ENCODE measurements around the gene WDR12. TPM values are rescaled to one million over a fixed set of nuclear protein-coding genes. Genes with fewer than 3 reads are reported as not detected.

Gene WDR12
- total RNA-seq, 1 experiment from 2014 or later = 60.5 TPM

DNA sequence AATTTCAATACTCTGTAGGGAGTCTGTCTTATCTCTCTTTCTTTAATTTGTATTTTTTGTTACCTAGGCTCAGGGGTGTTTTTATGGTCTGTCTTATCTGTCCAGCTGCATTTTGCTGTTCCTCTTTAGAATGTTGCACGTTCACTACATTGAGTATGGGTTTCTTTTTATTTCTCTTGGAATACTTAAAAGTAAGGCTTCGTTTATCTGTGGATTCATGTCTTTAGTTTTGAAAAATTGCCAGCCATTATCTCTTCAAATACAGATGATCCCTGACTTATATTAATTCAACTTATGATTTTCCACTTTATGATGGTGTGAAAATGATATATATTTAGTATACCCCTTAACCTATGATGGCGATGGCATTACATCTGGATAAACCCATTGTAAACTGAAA lies 27.5 kb upstream of the WDR12 start:
- no peak overlapping the region for H3K4me2 ChIP-seq (ENCODE audit: low read length)
- ChIA-PET POLR2A (ENCODE audit: unreplicated experiment) (no interaction called here), CTCF (no interaction called here)
- DNase-seq (no peak), ATAC-seq (no peak)
- no peaks in the 10 kb centered on the region for H4K20me1 ChIP-seq (ENCODE audit: low read length)
- H3K79me2 ChIP-seq (ENCODE audit: low read length) = no peaks in the 10 kb centered on the region
- peaks cover 8% of the 10 kb centered on the region for H3K4me1 ChIP-seq (ENCODE audit: insufficient read depth, low read length)
- no peak overlapping the region for H3K9ac ChIP-seq (ENCODE audit: low read length)
- H2AFZ ChIP-seq (ENCODE audit: low read length) = no peak overlapping the region
- H3K4me3 ChIP-seq (ENCODE audit: low read length) = no peak overlapping the region
- H3K27ac ChIP-seq (ENCODE audit: low read length) = no peak overlapping the region
- H3K9me3 ChIP-seq (ENCODE audit: low read length) = no peaks in the 10 kb centered on the region
- H3K9me2 ChIP-seq (replicated peaks; ENCODE audit: low read length) = no peaks in the 10 kb centered on the region
- no peaks in the 10 kb centered on the region for H3K36me3 ChIP-seq (ENCODE audit: low read depth, low read length)
- no peak for TF ChIP-seq EZH2 (IDR thresholded peaks at IDR 0.05; ENCODE audit: low read length, unreplicated experiment)
- TF ChIP-seq, protein P1, sequence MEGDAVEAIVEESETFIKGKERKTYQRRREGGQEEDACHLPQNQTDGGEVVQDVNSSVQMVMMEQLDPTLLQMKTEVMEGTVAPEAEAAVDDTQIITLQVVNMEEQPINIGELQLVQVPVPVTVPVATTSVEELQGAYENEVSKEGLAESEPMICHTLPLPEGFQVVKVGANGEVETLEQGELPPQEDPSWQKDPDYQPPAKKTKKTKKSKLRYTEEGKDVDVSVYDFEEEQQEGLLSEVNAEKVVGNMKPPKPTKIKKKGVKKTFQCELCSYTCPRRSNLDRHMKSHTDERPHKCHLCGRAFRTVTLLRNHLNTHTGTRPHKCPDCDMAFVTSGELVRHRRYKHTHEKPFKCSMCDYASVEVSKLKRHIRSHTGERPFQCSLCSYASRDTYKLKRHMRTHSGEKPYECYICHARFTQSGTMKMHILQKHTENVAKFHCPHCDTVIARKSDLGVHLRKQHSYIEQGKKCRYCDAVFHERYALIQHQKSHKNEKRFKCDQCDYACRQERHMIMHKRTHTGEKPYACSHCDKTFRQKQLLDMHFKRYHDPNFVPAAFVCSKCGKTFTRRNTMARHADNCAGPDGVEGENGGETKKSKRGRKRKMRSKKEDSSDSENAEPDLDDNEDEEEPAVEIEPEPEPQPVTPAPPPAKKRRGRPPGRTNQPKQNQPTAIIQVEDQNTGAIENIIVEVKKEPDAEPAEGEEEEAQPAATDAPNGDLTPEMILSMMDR (conservative IDR thresholded peaks at IDR 0.05; ENCODE audit: low read depth, low read length) = no peak
- TF ChIP-seq EZH2phosphoT487 (IDR thresholded peaks at IDR 0.05; ENCODE audit: borderline replicate concordance, low read length) = no peak
- no peaks in the 10 kb centered on the region for H3F3A ChIP-seq (ENCODE audit: low read length, unreplicated experiment)
- H3K27me3 ChIP-seq (ENCODE audit: low read length) = no peaks in the 10 kb centered on the region
- BruUV-seq (replicated peaks) = no TSS peak
- intact Hi-C loops (cut with micrococcal nuclease) = no loop called here

DNA sequence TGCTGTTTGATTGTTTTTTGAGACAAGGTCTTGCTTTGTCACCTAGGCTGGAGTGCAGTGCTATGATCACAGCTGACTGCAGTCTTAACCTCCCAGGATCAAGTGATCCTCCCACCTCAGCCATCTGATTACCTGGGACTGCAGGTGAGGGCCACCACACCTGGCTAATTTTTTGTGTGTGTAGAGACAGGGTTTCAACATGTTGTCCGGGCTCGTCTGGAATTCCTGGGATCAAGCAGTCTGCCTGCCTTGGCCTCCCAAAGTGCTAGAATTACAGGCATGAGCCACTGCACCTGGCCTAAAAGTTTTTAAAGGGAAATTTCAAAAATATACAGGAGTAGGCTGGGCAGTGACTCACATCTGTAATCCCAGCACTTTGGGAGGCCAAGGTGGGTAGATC lies 23.0 kb upstream of the WDR12 start:
- no peak for ATAC-seq
- CTCF ChIA-PET = no interaction called here
- H4K20me1 ChIP-seq (ENCODE audit: low read length) = no peaks in the 10 kb centered on the region
- no TSS peak for BruUV-seq (replicated peaks)
- H3K36me3 ChIP-seq (ENCODE audit: low read depth, low read length) = no peaks in the 10 kb centered on the region
- H3K4me1 ChIP-seq (ENCODE audit: insufficient read depth, low read length) = peaks cover 20% of the 10 kb centered on the region
- no peaks in the 10 kb centered on the region for H3F3A ChIP-seq (ENCODE audit: low read length, unreplicated experiment)
- H3K4me3 ChIP-seq (ENCODE audit: low read length) = no peak overlapping the region
- POLR2A ChIA-PET (ENCODE audit: unreplicated experiment) = interaction anchor here (0.6 kb wide), 1 partner anchor 346 kb away, joined by 6 read pairs; no protein-coding TSS in a partner anchor
- H2AFZ ChIP-seq (ENCODE audit: low read length) = no peak overlapping the region
- no peak overlapping the region for H3K9ac ChIP-seq (ENCODE audit: low read length)
- H3K9me2 ChIP-seq (replicated peaks; ENCODE audit: low read length) = no peaks in the 10 kb centered on the region
- peak overlapping the region; percentile 19 for H3K27ac ChIP-seq (ENCODE audit: low read length)
- H3K27me3 ChIP-seq (ENCODE audit: low read length) = no peaks in the 10 kb centered on the region
- H3K4me2 ChIP-seq (ENCODE audit: low read length) = no peak overlapping the region
- TF ChIP-seq EZH2 (IDR thresholded peaks at IDR 0.05; ENCODE audit: low read length, unreplicated experiment) (no peak), EZH2phosphoT487 (IDR thresholded peaks at IDR 0.05; ENCODE audit: borderline replicate concordance, low read length) (no peak)
- TF ChIP-seq, protein P1 (conservative IDR thresholded peaks at IDR 0.05; ENCODE audit: low read depth, low read length) = no peak
- no peak for DNase-seq
- H3K79me2 ChIP-seq (ENCODE audit: low read length) = no peaks in the 10 kb centered on the region
- intact Hi-C loops (cut with micrococcal nuclease) = no loop called here
- no peaks in the 10 kb centered on the region for H3K9me3 ChIP-seq (ENCODE audit: low read length)

- no peaks in the 10 kb centered on the region for H3K9me3 ChIP-seq (ENCODE audit: low read length)
- ChIA-PET CTCF (no interaction called here), POLR2A (ENCODE audit: unreplicated experiment) (interaction anchor here (0.6 kb wide), 1 partner anchor 346 kb away, joined by 6 read pairs; no protein-coding TSS in a partner anchor)
- peaks cover 20% of the 10 kb centered on the region for H3K4me1 ChIP-seq (ENCODE audit: insufficient read depth, low read length)
- no peaks in the 10 kb centered on the region for H3F3A ChIP-seq (ENCODE audit: low read length, unreplicated experiment)
- no peaks in the 10 kb centered on the region for H3K9me2 ChIP-seq (replicated peaks; ENCODE audit: low read length)
- no peak overlapping the region for H3K4me2 ChIP-seq (ENCODE audit: low read length)
- no peaks in the 10 kb centered on the region for H3K36me3 ChIP-seq (ENCODE audit: low read depth, low read length)
- ATAC-seq (peak; percentile 77), DNase-seq (peak; percentile 56)
- no peaks in the 10 kb centered on the region for H4K20me1 ChIP-seq (ENCODE audit: low read length)
- TF ChIP-seq, protein P1 (conservative IDR thresholded peaks at IDR 0.05; ENCODE audit: low read depth, low read length) = no peak
- TF ChIP-seq EZH2 (IDR thresholded peaks at IDR 0.05; ENCODE audit: low read length, unreplicated experiment) (no peak), EZH2phosphoT487 (IDR thresholded peaks at IDR 0.05; ENCODE audit: borderline replicate concordance, low read length) (no peak)
- no peaks in the 10 kb centered on the region for H3K79me2 ChIP-seq (ENCODE audit: low read length)
- no peak overlapping the region for H3K9ac ChIP-seq (ENCODE audit: low read length)
- no TSS peak for BruUV-seq (replicated peaks)
- H3K27me3 ChIP-seq (ENCODE audit: low read length) = no peaks in the 10 kb centered on the region
- intact Hi-C loops (cut with micrococcal nuclease) = no loop called here
- no peak overlapping the region for H3K4me3 ChIP-seq (ENCODE audit: low read length)
- H3K27ac ChIP-seq (ENCODE audit: low read length) = peak overlapping the region; percentile 19
- no peak overlapping the region for H2AFZ ChIP-seq (ENCODE audit: low read length)
These were observed 22.5 kb upstream of the WDR12 start for GRCh38 chr2:202933958-202934357.

Measured in PC-3 (cell line).